Measurements from ENCODE around the gene ANKRD44. TPM values are rescaled to one million over a fixed set of nuclear protein-coding genes. Genes with fewer than 3 reads are reported as not detected.

Gene ANKRD44
- total RNA-seq, 1 experiment from 2014 or later: 0.66 TPM

GRCh38 chr2:197327472-197328098 lies 17.0 kb upstream of the ANKRD44 start:
- Histone ChIP-seq H3K9me3 (no peaks in the 10 kb centered on the region), H3K4me3 (no peak overlapping the region), H3K27me3 (no peaks in the 10 kb centered on the region), H3K36me3 (no peaks in the 10 kb centered on the region)
- no peak for DNase-seq

- Histone ChIP-seq H3K4me3 (no peak overlapping the region), H3K36me3 (no peaks in the 10 kb centered on the region), H3K27me3 (no peaks in the 10 kb centered on the region), H3K9me3 (no peaks in the 10 kb centered on the region)
- no peak for DNase-seq
Observed at GRCh38 chr2:197327073-197327471, 16.5 kb upstream of the ANKRD44 start.

- Histone ChIP-seq H3K9me3 (no peaks in the 10 kb centered on the region), H3K36me3 (no peaks in the 10 kb centered on the region), H3K4me3 (no peak overlapping the region), H3K27me3 (no peaks in the 10 kb centered on the region)
- DNase-seq: no peak
Observed at GRCh38 chr2:197324801-197325200, 14.2 kb upstream of the ANKRD44 start.

- no peaks in the 10 kb centered on the region for H3K9me3 ChIP-seq
- no peak overlapping the region for H3K4me3 ChIP-seq
- H3K36me3 ChIP-seq: no peaks in the 10 kb centered on the region
- no peaks in the 10 kb centered on the region for H3K27me3 ChIP-seq
- DNase-seq: no peak
Observed at GRCh38 chr2:197322724-197323720, 12.4 kb upstream of the ANKRD44 start.

- DNase-seq: no peak
- Histone ChIP-seq H3K4me3 (no peak overlapping the region), H3K9me3 (no peaks in the 10 kb centered on the region), H3K36me3 (no peaks in the 10 kb centered on the region), H3K27me3 (no peaks in the 10 kb centered on the region)
Observed at GRCh38 chr2:197322143-197322542, 11.6 kb upstream of the ANKRD44 start.

GRCh38 chr2:197315371-197315770 lies 4.8 kb upstream of the ANKRD44 start:
- Histone ChIP-seq H3K36me3 (no peaks in the 10 kb centered on the region), H3K4me3 (no peak overlapping the region), H3K9me3 (no peaks in the 10 kb centered on the region), H3K27me3 (no peaks in the 10 kb centered on the region)
- DNase-seq: no peak

GRCh38 chr2:197312186-197312585 lies 1.6 kb upstream of the ANKRD44 start:
- Histone ChIP-seq H3K4me3 (no peak overlapping the region), H3K36me3 (no peaks in the 10 kb centered on the region), H3K27me3 (no peaks in the 10 kb centered on the region), H3K9me3 (no peaks in the 10 kb centered on the region)
- no peak for DNase-seq

GRCh38 chr2:197311421-197312033 lies 947 bp upstream of the ANKRD44 start:
- no peak for DNase-seq
- Histone ChIP-seq H3K4me3 (peak overlapping the region; percentile 72), H3K36me3 (no peaks in the 10 kb centered on the region), H3K9me3 (no peaks in the 10 kb centered on the region), H3K27me3 (no peaks in the 10 kb centered on the region)

- Histone ChIP-seq H3K36me3 (no peaks in the 10 kb centered on the region), H3K9me3 (no peaks in the 10 kb centered on the region), H3K4me3 (peak overlapping the region; percentile 72), H3K27me3 (no peaks in the 10 kb centered on the region)
- DNase-seq: no peak
Observed at GRCh38 chr2:197310987-197311420, 424 bp upstream of the ANKRD44 start.

- no peaks in the 10 kb centered on the region for H3K27me3 ChIP-seq
- no peaks in the 10 kb centered on the region for H3K36me3 ChIP-seq
- no peaks in the 10 kb centered on the region for H3K9me3 ChIP-seq
- DNase-seq: no peak
- peak overlapping the region; percentile 72 for H3K4me3 ChIP-seq
Observed at GRCh38 chr2:197309691-197310231, 819 bp downstream of the ANKRD44 start.

- Histone ChIP-seq H3K36me3 (no peaks in the 10 kb centered on the region), H3K4me3 (no peak overlapping the region; the same call in 1 of the 2 replicates), H3K9me3 (no peaks in the 10 kb centered on the region), H3K27me3 (no peaks in the 10 kb centered on the region)
- DNase-seq: no peak
Observed at GRCh38 chr2:197308996-197309690, 1.4 kb downstream of the ANKRD44 start.

GRCh38 chr2:197308585-197308984 lies 2.0 kb downstream of the ANKRD44 start:
- no peak for DNase-seq
- Histone ChIP-seq H3K4me3 (no peak overlapping the region), H3K27me3 (no peaks in the 10 kb centered on the region), H3K9me3 (no peaks in the 10 kb centered on the region), H3K36me3 (no peaks in the 10 kb centered on the region)

GRCh38 chr2:197307933-197308521 lies 2.6 kb downstream of the ANKRD44 start:
- H3K27me3 ChIP-seq: no peaks in the 10 kb centered on the region
- no peaks in the 10 kb centered on the region for H3K9me3 ChIP-seq
- H3K36me3 ChIP-seq: no peaks in the 10 kb centered on the region
- DNase-seq: no peak
- no peak overlapping the region for H3K4me3 ChIP-seq

GRCh38 chr2:197307236-197307932 lies 3.2 kb downstream of the ANKRD44 start:
- DNase-seq: no peak
- no peak overlapping the region for H3K4me3 ChIP-seq
- H3K27me3 ChIP-seq: no peaks in the 10 kb centered on the region
- H3K9me3 ChIP-seq: no peaks in the 10 kb centered on the region
- no peaks in the 10 kb centered on the region for H3K36me3 ChIP-seq

- H3K27me3 ChIP-seq: no peaks in the 10 kb centered on the region
- H3K4me3 ChIP-seq: no peak overlapping the region
- no peaks in the 10 kb centered on the region for H3K36me3 ChIP-seq
- peak; percentile 76 for DNase-seq
- H3K9me3 ChIP-seq: no peaks in the 10 kb centered on the region
Observed at GRCh38 chr2:197306696-197307040, 3.9 kb downstream of the ANKRD44 start.
